Left lung (tissue), 10 donors: Measurements from ENCODE around the gene PRICKLE3. TPM values are rescaled to one million over a fixed set of nuclear protein-coding genes. Genes with fewer than 3 reads are reported as not detected.

ENCODE experiments used
- ATAC-seq: fragments of 200-7000 bp; cut with Tn5 transposase; one replicate; pipeline ENCODE4 v1.9.1; 2020; ENCODE audit warnings: moderate library complexity
- DNase-seq, 4 donors: peaks; one replicate each; pipeline ENCODE4 v3.0.0-alpha.2; 2013 to 2020
- H3K27ac ChIP-seq, 2 donors: fragments of 200-600 bp; sonication (generic) in 1 of 2; one replicate each; pipeline versions ENCODE4 v1.5.0 to v1.8.0; 2020 to 2021
- H3K27me3 ChIP-seq, 2 donors: fragments of 200-600 bp; sonication (generic) in 1 of 2; one replicate each; pipeline versions ENCODE4 v1.5.0 to v1.8.0; 2020 to 2021
- H3K36me3 ChIP-seq, 2 donors: fragments of 200-600 bp; sonication (generic) in 1 of 2; one replicate each; pipeline versions ENCODE4 v1.5.0 to v1.8.0; 2020 to 2021
- H3K4me1 ChIP-seq, 2 donors: fragments of 200-600 bp; one replicate each; pipeline ENCODE4 v1.8.0; 2021
- H3K4me3 ChIP-seq, 2 donors: fragments of 200-600 bp; sonication (generic) in 1 of 2; one replicate each; pipeline versions ENCODE4 v1.5.0 to v1.8.0; 2020 to 2021; ENCODE audit warnings: mild to moderate bottlenecking in 1 of 2
- H3K9me3 ChIP-seq, 2 donors: fragments of 200-600 bp; sonication (generic) in 1 of 2; one replicate each; pipeline versions ENCODE4 v1.5.0 to v1.8.0; 2020 to 2021
- intact Hi-C, 2 donors: fragments of 100-400 bp; cut with DNase I; formaldehyde crosslinking; loops; one replicate each; pipeline versions ENCODE4 v1.11.2 to v1.14.2; 2022
- polyA plus RNA-seq, 6 donors: library from polyadenylated mRNA; unstranded; fragments of 120-200 nt; gene quantifications; one replicate each; pipeline ENCODE4 v1.2.1, GENCODE V29; 2013; ENCODE audit not compliant: insufficient read length in 6 of 6
- total RNA-seq, 2 donors: library from RNA; stranded (reverse); fragmentation: NEBNext Ultra II Directional; extraction: Animal tissue kit (Norgen Biotek cat#: 25700); gene quantifications; one replicate each; pipeline ENCODE4 v1.2.1, GENCODE V29; 2021
- TF ChIP-seq, protein P1 (sequence below), 2 donors: fragments of 200-600 bp; sonication (generic) in 1 of 2; IDR thresholded peaks; one replicate each; pipeline versions ENCODE4 v1.5.0 to v1.8.0; 2021; ENCODE audit warnings: antibody characterized with exemption in 2 of 2
- donor health status: DM: no; HTN: yes; CAD: no.
- donor health status: DM: no; HTN: no; CAD: no.

Gene PRICKLE3
- total and polyA plus RNA-seq, 8 donors: 5.5 to 17.6 (median 5.8) TPM

DNA sequence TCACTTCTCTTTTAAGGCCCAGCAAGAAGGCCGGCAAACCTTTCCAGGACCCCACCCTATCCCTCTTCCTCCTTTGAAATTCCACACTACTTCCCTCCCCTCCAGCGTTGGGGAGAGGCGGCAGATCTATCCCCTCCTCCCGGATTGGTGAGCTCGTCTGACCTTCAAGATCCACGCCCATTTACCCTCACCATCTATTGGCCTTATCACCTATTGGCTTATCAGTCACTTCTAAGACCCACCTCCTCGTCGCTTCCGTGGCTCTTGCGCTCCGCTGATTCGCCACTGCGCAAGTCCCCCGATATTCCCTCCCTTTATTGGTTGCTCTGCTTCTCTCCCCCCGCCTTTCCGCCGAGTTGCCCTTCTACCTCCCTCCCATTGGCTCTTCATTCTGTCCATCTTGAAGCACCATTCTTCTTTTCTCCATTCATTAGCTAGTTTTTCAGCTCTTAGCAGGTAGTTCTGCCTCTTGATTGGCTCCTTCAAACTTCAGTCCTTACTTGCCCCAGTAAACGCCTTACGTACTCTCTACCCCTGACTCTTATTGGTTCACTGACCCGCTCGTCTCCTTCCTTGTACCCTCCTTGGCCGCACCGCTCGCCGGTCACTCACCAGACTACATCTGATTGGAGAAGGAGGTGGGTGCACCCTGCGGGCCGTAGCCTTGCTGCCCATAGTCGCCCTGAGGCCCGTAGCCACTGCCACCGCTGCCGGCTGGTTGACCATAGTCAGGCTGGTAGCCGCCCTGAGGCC, 4.8 kb upstream of the PRICKLE3 start:
- H3K27ac ChIP-seq: peak overlapping the region; percentile 84 to 93
- H3K4me1 ChIP-seq: peaks cover 0 to 9% of the 10 kb centered on the region in 2 donors
- H3K27me3 ChIP-seq: no peaks in the 10 kb centered on the region
- no peaks in the 10 kb centered on the region for H3K36me3 ChIP-seq
- H3K9me3 ChIP-seq: no peaks in the 10 kb centered on the region
- ATAC-seq: peak; percentile 88
- peak; percentile 92 to 98 (median 93) for DNase-seq
- peak overlapping the region; percentile 52 to 60 for H3K4me3 ChIP-seq
- intact Hi-C loops: no loop called here
- TF ChIP-seq, protein P1, sequence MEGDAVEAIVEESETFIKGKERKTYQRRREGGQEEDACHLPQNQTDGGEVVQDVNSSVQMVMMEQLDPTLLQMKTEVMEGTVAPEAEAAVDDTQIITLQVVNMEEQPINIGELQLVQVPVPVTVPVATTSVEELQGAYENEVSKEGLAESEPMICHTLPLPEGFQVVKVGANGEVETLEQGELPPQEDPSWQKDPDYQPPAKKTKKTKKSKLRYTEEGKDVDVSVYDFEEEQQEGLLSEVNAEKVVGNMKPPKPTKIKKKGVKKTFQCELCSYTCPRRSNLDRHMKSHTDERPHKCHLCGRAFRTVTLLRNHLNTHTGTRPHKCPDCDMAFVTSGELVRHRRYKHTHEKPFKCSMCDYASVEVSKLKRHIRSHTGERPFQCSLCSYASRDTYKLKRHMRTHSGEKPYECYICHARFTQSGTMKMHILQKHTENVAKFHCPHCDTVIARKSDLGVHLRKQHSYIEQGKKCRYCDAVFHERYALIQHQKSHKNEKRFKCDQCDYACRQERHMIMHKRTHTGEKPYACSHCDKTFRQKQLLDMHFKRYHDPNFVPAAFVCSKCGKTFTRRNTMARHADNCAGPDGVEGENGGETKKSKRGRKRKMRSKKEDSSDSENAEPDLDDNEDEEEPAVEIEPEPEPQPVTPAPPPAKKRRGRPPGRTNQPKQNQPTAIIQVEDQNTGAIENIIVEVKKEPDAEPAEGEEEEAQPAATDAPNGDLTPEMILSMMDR (IDR thresholded peaks at IDR 0.05): no peak

DNA sequence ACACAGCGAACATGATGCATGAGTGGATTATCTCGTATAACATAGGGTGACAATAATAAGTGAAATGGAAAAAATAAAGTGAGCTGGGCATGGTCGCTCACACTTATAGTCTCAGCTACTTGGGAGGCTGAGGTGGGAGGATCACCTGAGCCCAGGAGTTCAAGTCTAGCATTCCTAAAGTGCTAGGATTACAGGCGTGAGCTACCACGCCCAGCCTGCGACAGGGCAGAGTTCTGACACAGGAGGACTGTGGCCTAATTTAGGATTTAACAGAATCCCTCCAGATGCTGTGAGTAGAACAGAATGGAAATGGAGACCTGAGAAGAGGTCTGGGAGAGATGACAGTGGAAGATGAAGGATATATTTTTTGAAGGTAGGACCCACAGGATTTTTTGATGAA, 3.4 kb upstream of the PRICKLE3 start:
- DNase-seq: no peak
- H3K27me3 ChIP-seq: no peaks in the 10 kb centered on the region
- H3K27ac ChIP-seq: peak overlapping the region in 1 of 2 donors; percentile 84
- no peak for ATAC-seq
- peaks cover 0 to 16% of the 10 kb centered on the region in 2 donors for H3K4me1 ChIP-seq
- H3K36me3 ChIP-seq: no peaks in the 10 kb centered on the region
- intact Hi-C loops: no loop called here
- TF ChIP-seq, protein P1 (IDR thresholded peaks at IDR 0.05): no peak
- no peak overlapping the region for H3K4me3 ChIP-seq
- H3K9me3 ChIP-seq: no peaks in the 10 kb centered on the region

DNA sequence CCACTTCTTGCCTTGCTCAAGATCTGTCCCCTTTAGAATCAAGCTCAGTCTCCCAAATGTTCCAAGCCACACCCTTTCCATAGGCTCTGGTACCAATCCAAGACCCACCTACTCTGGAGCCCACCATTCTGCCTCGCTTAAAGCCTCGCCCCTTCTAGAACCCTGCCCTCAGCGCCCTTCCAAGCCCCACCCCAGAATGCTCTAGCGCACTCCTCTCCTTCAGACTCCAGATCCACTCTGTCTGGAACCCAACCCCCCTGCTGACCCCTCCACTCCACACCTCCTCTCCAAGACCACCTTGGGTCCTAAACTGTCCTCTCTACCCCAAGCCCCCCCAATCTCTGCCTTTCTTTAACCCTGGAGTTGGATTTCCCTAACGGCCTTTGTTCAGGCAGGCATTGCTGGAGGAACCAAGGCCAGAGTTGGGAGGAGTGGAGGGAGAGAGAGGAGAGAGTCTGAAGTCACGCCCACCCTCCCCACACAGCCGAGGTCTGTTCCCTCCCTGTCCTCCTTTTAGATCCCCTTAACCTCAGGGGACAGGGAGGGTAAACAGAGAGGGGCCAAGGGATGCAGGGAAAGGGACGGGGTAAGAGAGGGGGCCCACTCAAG, 2.4 kb upstream of the PRICKLE3 start:
- ATAC-seq: no peak
- Histone ChIP-seq H3K36me3 (no peaks in the 10 kb centered on the region), H3K27me3 (no peaks in the 10 kb centered on the region), H3K4me1 (peaks cover 0 to 21% of the 10 kb centered on the region in 2 donors), H3K4me3 (no peak overlapping the region), H3K9me3 (no peaks in the 10 kb centered on the region), H3K27ac (no peak overlapping the region)
- DNase-seq: no peak
- intact Hi-C loops: no loop called here
- TF ChIP-seq, protein P1 (IDR thresholded peaks at IDR 0.05): no peak

DNA sequence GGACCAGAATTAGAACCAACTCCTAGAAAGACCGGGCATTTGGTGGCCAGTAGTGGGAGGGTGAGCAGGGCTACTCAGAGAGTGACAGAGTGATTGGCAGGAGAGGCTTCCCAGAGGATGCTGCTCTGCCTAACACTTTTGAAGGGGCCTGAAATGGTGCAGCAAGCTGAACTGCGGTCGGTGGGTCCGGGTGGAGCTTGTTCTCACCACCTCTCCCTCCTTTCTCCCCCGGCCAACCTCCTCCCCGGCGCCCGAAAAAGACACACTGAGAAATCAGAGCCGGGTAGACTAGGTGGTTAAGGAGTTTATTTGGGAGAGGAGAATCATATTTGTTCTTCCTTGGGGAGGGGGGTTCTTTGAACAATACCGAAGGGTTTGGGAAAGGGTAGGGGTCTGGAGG, 1.4 kb upstream of the PRICKLE3 start:
- H3K27me3 ChIP-seq: no peaks in the 10 kb centered on the region
- DNase-seq (no peak), ATAC-seq (no peak)
- no peak overlapping the region for H3K4me3 ChIP-seq
- intact Hi-C loops: no loop called here
- H3K4me1 ChIP-seq: peaks cover 0 to 21% of the 10 kb centered on the region in 2 donors
- no peak overlapping the region for H3K27ac ChIP-seq
- peaks cover 0 to 10% of the 10 kb centered on the region in 2 donors for H3K36me3 ChIP-seq
- TF ChIP-seq, protein P1 (IDR thresholded peaks at IDR 0.05): no peak
- no peaks in the 10 kb centered on the region for H3K9me3 ChIP-seq

GRCh38 chrX:49187028-49187394, 838 bp upstream of the PRICKLE3 start:
- Histone ChIP-seq H3K4me3 (no peak overlapping the region), H3K4me1 (peaks cover 0 to 21% of the 10 kb centered on the region in 2 donors), H3K9me3 (no peaks in the 10 kb centered on the region), H3K27ac (no peak overlapping the region), H3K27me3 (no peaks in the 10 kb centered on the region), H3K36me3 (peaks cover 0 to 16% of the 10 kb centered on the region in 2 donors)
- TF ChIP-seq, protein P1 (IDR thresholded peaks at IDR 0.05): no peak
- no peak for ATAC-seq
- no peak for DNase-seq
- intact Hi-C loops: no loop called here
